A549 (cell line): ENCODE results near the gene GTF2F1.

Experiments used
- EHF ChIP-seq: fragments of 250-450 bp; sonication (Bioruptor Pico); IDR thresholded peaks from 2 replicates; pipeline ENCODE4 v1.5.0; 2020; ENCODE audit warnings: mild to moderate bottlenecking
- EP300 ChIP-seq, 2 experiments: fragments of >200 bp; sonication (Bioruptor Twin); formaldehyde crosslinking; IDR thresholded peaks; 2 replicates in 1 of 2; 3 replicates in 1 of 2; pipeline ENCODE4 v1.6.1; 2016 to 2017
- RCOR1 ChIP-seq: fragments of 150-350 bp; IDR thresholded peaks from 2 replicates; pipeline ENCODE4 v1.6.1; 2014; ENCODE audit warnings: antibody characterized with exemption, low read length, low read depth
- SREBF2 ChIP-seq: fragments of 450-650 bp; IDR thresholded peaks from 2 replicates; pipeline ENCODE4 v1.6.1; 2014; ENCODE audit warnings: mild to moderate bottlenecking, moderate library complexity
- TF ChIP-seq, protein P1 (sequence below): fragments of >200 bp; sonication (Bioruptor Twin); formaldehyde crosslinking; IDR thresholded peaks from 3 replicates; pipeline ENCODE4 v1.5.1; 2016
- TF ChIP-seq, protein P2 (sequence below): fragments of 200-600 bp; sonication (generic); IDR thresholded peaks from 2 replicates; pipeline ENCODE4 v1.6.1; 2016; ENCODE audit warnings: antibody characterized with exemption, mild to moderate bottlenecking, moderate library complexity

DNA sequence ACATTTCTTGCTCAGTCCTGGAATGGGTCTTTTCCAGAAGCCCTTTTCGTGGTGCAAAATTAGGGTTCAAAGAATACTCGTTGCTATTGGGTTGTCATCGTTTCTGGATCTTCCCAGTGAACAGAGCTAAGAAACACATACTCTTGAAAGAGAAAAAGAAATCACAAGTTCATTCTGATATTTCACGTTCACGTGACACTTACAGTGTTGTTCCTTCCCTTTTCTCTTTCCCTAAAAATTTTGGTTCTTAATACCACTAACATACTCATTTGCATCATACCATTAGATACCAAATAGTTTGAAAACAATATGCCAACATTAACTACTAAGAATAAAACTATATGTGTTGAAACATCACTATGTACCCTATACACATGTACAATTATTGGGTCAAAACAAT, 13.4 kb upstream of the GTF2F1 start:
- TF ChIP-seq EHF (CRISPR knock-in tag) (no peak), RCOR1 (no peak), SREBF2 (no peak), EP300 (IDR thresholded peaks at IDR 0.05) (no peak)
- TF ChIP-seq, protein P1, sequence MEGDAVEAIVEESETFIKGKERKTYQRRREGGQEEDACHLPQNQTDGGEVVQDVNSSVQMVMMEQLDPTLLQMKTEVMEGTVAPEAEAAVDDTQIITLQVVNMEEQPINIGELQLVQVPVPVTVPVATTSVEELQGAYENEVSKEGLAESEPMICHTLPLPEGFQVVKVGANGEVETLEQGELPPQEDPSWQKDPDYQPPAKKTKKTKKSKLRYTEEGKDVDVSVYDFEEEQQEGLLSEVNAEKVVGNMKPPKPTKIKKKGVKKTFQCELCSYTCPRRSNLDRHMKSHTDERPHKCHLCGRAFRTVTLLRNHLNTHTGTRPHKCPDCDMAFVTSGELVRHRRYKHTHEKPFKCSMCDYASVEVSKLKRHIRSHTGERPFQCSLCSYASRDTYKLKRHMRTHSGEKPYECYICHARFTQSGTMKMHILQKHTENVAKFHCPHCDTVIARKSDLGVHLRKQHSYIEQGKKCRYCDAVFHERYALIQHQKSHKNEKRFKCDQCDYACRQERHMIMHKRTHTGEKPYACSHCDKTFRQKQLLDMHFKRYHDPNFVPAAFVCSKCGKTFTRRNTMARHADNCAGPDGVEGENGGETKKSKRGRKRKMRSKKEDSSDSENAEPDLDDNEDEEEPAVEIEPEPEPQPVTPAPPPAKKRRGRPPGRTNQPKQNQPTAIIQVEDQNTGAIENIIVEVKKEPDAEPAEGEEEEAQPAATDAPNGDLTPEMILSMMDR, result no peak
- TF ChIP-seq, protein P2, sequence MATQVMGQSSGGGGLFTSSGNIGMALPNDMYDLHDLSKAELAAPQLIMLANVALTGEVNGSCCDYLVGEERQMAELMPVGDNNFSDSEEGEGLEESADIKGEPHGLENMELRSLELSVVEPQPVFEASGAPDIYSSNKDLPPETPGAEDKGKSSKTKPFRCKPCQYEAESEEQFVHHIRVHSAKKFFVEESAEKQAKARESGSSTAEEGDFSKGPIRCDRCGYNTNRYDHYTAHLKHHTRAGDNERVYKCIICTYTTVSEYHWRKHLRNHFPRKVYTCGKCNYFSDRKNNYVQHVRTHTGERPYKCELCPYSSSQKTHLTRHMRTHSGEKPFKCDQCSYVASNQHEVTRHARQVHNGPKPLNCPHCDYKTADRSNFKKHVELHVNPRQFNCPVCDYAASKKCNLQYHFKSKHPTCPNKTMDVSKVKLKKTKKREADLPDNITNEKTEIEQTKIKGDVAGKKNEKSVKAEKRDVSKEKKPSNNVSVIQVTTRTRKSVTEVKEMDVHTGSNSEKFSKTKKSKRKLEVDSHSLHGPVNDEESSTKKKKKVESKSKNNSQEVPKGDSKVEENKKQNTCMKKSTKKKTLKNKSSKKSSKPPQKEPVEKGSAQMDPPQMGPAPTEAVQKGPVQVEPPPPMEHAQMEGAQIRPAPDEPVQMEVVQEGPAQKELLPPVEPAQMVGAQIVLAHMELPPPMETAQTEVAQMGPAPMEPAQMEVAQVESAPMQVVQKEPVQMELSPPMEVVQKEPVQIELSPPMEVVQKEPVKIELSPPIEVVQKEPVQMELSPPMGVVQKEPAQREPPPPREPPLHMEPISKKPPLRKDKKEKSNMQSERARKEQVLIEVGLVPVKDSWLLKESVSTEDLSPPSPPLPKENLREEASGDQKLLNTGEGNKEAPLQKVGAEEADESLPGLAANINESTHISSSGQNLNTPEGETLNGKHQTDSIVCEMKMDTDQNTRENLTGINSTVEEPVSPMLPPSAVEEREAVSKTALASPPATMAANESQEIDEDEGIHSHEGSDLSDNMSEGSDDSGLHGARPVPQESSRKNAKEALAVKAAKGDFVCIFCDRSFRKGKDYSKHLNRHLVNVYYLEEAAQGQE, result no peak
